ENCODE results near the gene PRKCB. TPM values are rescaled to one million over a fixed set of nuclear protein-coding genes. Genes with fewer than 3 reads are reported as not detected.

PRKCB gene
- total and polyA plus RNA-seq, 2 experiments from 2014 or later = 0.70 to 0.92 TPM

DNA sequence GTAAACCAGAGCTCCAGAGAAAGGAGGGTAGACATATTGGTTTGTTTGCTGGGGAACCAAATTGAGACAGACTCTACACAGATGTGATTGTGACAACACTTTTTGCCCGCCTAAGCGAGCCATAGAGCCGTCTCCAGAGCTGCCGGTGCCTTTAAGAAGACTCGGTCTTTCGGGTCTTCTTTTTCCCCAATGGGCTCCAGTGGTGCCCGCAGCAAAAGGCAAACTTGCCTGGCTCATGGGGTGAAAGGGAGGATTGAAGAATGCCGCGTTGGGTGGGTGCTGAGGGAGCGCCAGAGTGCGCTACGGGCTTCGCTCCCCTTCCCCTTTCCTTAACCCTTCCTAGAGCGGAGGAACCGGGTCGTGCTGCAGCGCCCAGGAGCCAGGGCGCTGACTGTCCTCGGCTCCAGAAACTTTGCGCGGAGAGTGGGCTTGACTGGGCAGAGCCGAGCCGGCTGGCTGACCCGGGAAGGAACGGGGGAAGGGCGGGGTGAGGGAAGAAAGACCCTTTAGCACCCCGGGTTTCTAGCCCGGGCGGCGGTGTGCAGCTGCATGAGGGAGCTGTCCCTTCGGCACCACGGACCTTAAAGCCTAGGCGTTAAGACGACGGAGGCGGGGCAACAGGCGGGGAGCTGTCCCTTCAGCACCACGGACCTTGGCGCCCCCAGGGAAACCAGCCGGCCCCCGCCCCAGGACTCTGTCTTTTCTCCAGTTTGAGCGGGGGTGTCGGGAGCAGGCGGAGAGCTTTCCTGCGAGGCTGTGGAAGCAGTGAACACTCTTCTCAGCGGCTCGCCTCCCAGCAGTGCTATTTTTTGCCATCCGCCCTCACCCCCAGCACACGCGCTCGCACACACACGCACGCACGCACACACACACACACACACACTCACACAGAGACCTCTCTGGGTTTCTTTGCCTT is 419.9 kb downstream of the PRKCB start, which contains the start of gene CACNG3:
Gene CACNG3 (plus strand): TSS at position 880 of the 916 bp plus-strand sequence. CDS start 420 bp downstream, outside the sequence.
- Histone ChIP-seq H3K9me3 (ENCODE audit: low read depth) (no peaks in the 10 kb centered on the region), H3K27ac (no peak within 1 kb of the TSS), H2AFZ (no peak within 1 kb of the TSS), H4K20me1 (ENCODE audit: insufficient read depth, poor library complexity, severe bottlenecking) (no peaks in the 10 kb centered on the region), H3K4me2 (peak within 1 kb of the TSS; percentile 28), H3K4me3 (no peak within 1 kb of the TSS), H3K4me1 (ENCODE audit: insufficient read depth) (peaks cover 6% of the 10 kb centered on the region), H3K9me2 (replicated peaks; ENCODE audit: insufficient read depth) (no peaks in the 10 kb centered on the region), H3K79me2 (no peaks in the 10 kb centered on the region), H3K36me3 (replicated peaks; ENCODE audit: insufficient read depth, low read depth) (no peaks in the 10 kb centered on the region), H3K27me3 (peaks cover 48% of the 10 kb centered on the region)
- TF ChIP-seq, protein P1, sequence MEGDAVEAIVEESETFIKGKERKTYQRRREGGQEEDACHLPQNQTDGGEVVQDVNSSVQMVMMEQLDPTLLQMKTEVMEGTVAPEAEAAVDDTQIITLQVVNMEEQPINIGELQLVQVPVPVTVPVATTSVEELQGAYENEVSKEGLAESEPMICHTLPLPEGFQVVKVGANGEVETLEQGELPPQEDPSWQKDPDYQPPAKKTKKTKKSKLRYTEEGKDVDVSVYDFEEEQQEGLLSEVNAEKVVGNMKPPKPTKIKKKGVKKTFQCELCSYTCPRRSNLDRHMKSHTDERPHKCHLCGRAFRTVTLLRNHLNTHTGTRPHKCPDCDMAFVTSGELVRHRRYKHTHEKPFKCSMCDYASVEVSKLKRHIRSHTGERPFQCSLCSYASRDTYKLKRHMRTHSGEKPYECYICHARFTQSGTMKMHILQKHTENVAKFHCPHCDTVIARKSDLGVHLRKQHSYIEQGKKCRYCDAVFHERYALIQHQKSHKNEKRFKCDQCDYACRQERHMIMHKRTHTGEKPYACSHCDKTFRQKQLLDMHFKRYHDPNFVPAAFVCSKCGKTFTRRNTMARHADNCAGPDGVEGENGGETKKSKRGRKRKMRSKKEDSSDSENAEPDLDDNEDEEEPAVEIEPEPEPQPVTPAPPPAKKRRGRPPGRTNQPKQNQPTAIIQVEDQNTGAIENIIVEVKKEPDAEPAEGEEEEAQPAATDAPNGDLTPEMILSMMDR (IDR thresholded peaks at IDR 0.05; ENCODE audit: poor library complexity) = no peak
- TF ChIP-seq EZH2 (IDR thresholded peaks at IDR 0.05; ENCODE audit: borderline replicate concordance) (no peak), EZH2phosphoT487 (IDR thresholded peaks at IDR 0.05; ENCODE audit: low read depth, severe bottlenecking, unreplicated experiment) (no peak)
- peak; percentile 90 for DNase-seq (ENCODE audit: low spot score)
- WGBS (ENCODE audit: low lambda C conversion rate, missing lambda C conversion rate) = 9% methylated on average over 48 of the region's 54 CpGs

DNA sequence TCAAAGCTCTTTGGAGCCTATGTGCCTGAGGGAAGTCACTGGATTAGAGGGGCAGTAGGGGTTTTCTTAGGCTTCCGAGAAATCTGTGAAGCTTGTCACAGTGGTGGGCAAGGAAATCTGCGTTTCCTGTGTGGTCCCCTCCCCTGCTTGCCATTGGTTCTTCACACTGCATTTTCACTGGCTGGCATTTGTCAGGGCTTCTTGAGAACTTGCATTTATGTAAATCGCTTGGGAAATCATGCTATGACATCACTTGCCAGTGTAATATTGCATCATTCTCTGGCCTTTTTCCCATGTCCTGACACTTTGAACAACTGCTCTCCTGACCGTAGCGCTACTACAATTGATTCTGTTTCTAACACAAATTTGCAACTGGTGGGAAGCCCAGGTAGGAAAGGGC is 422.2 kb downstream of the PRKCB start:
- H3K4me2 ChIP-seq = no peak overlapping the region
- no peaks in the 10 kb centered on the region for H3K9me3 ChIP-seq (ENCODE audit: low read depth)
- H3K4me1 ChIP-seq (ENCODE audit: insufficient read depth) = peaks cover 6% of the 10 kb centered on the region
- H4K20me1 ChIP-seq (ENCODE audit: insufficient read depth, poor library complexity, severe bottlenecking) = no peaks in the 10 kb centered on the region
- no peaks in the 10 kb centered on the region for H3K36me3 ChIP-seq (replicated peaks; ENCODE audit: insufficient read depth, low read depth)
- H3K4me3 ChIP-seq = no peak overlapping the region
- 61% methylated on average over 5 of the region's 5 CpGs for WGBS (ENCODE audit: low lambda C conversion rate, missing lambda C conversion rate)
- no peak overlapping the region for H3K27ac ChIP-seq
- no peak overlapping the region for H2AFZ ChIP-seq
- TF ChIP-seq, protein P1 (IDR thresholded peaks at IDR 0.05; ENCODE audit: poor library complexity) = no peak
- TF ChIP-seq EZH2 (IDR thresholded peaks at IDR 0.05; ENCODE audit: borderline replicate concordance) (no peak), EZH2phosphoT487 (IDR thresholded peaks at IDR 0.05; ENCODE audit: low read depth, severe bottlenecking, unreplicated experiment) (no peak)
- DNase-seq (ENCODE audit: low spot score) = no peak
- no peaks in the 10 kb centered on the region for H3K9me2 ChIP-seq (replicated peaks; ENCODE audit: insufficient read depth)
- H3K79me2 ChIP-seq = no peaks in the 10 kb centered on the region
- peaks cover 48% of the 10 kb centered on the region for H3K27me3 ChIP-seq

- Histone ChIP-seq H3K79me2 (no peaks in the 10 kb centered on the region), H3K4me2 (no peak overlapping the region), H3K36me3 (replicated peaks; ENCODE audit: insufficient read depth, low read depth) (no peaks in the 10 kb centered on the region), H3K4me1 (ENCODE audit: insufficient read depth) (peaks cover 6% of the 10 kb centered on the region), H4K20me1 (ENCODE audit: insufficient read depth, poor library complexity, severe bottlenecking) (no peaks in the 10 kb centered on the region), H3K27ac (no peak overlapping the region), H3K9me2 (replicated peaks; ENCODE audit: insufficient read depth) (no peaks in the 10 kb centered on the region), H2AFZ (no peak overlapping the region), H3K9me3 (ENCODE audit: low read depth) (no peaks in the 10 kb centered on the region), H3K27me3 (peaks cover 48% of the 10 kb centered on the region), H3K4me3 (no peak overlapping the region)
- 75% methylated on average over 1 of the region's 1 CpG for WGBS (ENCODE audit: low lambda C conversion rate, missing lambda C conversion rate)
- DNase-seq (ENCODE audit: low spot score) = no peak
- no peak for TF ChIP-seq EZH2 (IDR thresholded peaks at IDR 0.05; ENCODE audit: borderline replicate concordance)
- TF ChIP-seq EZH2phosphoT487 (IDR thresholded peaks at IDR 0.05; ENCODE audit: low read depth, severe bottlenecking, unreplicated experiment) = no peak
- TF ChIP-seq, protein P1 (IDR thresholded peaks at IDR 0.05; ENCODE audit: poor library complexity) = no peak
Observed at GRCh38 chr16:24258791-24259190, 423.0 kb downstream of the PRKCB start.
